AG08396 (cell line): ENCODE results near the gene TOGARAM2.

Source experiments
- DNase-seq: peaks from one replicate; pipeline ENCODE4 v3.0.0; 2012; ENCODE audit warnings: low spot score, mixed read lengths

The TOGARAM2 gene

GRCh38 chr2:29021886-29022285, 40.8 kb downstream of the TOGARAM2 start:
- no peak for DNase-seq

GRCh38 chr2:29022679-29023078, 41.6 kb downstream of the TOGARAM2 start:
- no peak for DNase-seq

- DNase-seq, result no peak
These were observed 42.1 kb downstream of the TOGARAM2 start for GRCh38 chr2:29023188-29023587.

DNA sequence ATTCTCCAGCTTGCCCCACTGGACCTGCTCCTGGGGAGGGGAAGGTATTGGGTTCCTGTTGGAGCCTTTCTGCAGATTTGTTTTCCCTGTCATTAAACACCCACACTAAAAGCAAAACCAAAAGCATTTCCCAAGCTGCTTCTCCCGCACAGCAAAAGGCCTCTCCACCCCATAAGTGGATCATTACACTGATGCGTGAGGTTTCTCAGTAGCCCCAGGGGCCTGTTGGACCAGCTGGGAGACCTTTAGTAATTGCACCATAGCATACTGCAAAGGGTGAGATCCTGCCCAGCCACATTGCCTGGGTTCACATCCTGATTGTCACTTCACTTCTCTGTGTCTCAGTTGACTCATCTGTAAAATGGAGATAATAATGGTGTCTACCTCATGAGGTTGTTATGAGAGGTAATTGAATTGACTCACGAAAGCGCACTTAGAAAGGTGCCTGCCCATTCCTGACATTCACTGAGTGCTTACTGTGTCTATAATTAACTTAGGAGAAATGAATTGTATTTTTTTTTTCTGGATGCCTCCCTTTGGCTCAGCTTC, 43.9 kb downstream of the TOGARAM2 start:
- no peak for DNase-seq

DNA sequence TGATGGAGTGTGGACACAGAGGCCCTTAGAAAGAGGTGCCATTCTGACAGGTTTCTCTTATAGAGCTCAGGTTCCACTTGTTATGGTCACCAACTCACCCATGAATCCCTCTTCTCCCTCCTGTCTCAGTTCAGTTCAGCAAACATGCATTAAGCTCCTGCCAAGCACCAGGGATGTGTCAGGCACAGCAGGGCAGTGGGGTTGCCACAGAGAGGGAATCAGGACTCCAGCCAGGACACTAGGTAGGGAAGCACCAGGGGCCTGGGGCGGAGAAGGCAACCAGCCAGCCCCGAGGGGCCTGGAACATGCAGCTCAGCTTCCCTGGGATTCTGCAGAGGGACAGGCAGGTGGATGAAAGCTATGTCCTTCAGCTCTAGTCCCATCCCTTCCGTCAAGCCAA, 44.6 kb downstream of the TOGARAM2 start:
- DNase-seq, result no peak

DNA sequence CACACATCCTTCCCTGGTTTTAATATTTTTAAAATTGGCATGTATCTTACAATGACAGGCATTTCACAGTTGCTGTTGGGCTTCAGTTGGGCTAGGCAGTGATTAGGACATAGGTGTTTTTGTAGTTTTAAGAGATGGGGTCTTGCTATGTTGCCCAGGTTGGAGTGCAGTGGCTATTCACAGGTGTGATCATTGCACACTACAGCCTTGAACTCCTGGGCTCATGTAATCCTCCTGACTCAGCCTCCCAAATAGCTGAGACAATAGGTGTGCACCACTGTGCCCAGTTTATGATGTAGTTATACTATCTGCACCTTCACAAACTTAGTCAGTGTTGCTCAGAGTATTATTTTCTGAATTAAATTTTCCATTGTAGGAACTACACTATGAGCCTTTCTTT, 49.9 kb downstream of the TOGARAM2 start:
- DNase-seq, result no peak

GRCh38 chr2:29032189-29032588, 51.1 kb downstream of the TOGARAM2 start:
- DNase-seq, result no peak

DNA sequence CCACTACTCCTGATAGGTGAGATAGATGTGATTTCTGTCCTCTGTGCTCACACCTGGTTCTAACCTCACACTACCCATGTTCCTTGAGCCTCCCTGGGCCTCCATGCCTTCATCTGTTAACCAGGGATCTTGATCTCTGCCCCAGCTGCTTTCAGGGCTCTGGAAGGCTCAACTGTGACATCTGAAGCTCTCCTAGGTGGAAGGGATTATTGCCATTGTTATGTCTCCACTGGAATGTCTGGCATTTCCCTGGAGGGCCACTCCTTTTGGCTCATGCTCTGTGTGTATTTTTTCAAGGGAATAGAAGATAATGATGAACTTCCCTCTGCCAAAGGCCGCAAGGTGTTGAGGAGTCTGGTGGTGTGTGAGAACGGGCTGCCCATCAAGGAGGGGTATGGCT, 52.1 kb downstream of the TOGARAM2 start:
- DNase-seq, result peak; percentile 60

DNA sequence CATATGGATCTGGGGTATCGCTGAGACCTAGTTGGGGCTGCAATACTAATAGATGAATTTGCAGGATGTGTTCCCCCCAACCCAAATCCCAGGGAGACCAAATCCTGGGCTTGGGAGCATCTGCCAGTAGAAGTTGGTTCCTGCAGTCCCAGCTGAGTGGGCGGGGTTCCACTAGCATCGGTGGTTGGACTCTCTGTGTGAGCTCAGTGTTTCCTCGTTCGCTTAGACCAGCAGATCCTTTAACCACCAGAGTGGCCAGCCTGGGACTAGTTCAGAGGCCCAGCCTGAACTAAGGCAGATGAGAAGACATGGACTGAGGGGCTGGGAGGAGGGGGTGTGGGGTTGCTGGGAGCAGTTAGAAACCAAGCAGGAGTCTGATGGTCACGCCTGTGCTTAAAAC, 52.6 kb downstream of the TOGARAM2 start:
- DNase-seq, result no peak

DNA sequence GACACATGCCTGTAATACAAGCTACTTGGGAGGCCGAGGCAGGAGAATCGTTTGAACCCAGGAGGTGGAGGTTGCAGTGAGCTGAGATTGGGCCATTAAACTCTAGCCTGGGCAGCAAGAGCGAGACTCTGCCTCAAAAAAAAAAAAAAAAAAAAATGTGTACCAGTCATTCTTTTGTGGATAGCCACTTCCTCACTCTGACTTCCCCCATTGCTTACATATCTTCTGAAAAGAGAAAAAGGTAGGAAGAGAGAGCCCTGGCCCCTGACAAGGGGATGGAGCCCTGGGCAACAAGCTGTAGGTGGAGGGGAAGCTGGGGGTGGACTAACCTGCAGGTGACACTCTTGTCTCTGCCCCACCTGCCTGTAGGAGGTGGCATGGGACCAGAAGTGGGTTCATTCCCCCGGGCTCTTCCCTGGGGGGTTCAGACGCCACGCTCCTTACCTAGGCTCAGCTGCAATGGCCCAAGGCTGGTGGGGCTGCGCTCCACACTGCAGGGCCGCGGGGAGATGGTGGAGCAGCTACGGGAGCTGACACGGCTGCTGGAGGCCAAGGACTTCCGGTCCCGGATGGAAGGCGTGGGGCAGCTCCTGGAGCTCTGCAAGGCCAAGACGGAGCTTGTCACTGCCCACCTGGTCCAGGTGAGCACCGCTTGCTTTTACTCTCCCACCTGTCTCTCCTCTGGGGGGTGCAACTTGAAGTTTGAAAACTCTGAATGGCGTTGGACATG, 54.1 kb downstream of the TOGARAM2 start:
- DNase-seq, result no peak

GRCh38 chr2:29039718-29040480, 58.8 kb downstream of the TOGARAM2 start:
- no peak for DNase-seq

GRCh38 chr2:29040552-29040951, 59.5 kb downstream of the TOGARAM2 start:
- no peak for DNase-seq

DNA sequence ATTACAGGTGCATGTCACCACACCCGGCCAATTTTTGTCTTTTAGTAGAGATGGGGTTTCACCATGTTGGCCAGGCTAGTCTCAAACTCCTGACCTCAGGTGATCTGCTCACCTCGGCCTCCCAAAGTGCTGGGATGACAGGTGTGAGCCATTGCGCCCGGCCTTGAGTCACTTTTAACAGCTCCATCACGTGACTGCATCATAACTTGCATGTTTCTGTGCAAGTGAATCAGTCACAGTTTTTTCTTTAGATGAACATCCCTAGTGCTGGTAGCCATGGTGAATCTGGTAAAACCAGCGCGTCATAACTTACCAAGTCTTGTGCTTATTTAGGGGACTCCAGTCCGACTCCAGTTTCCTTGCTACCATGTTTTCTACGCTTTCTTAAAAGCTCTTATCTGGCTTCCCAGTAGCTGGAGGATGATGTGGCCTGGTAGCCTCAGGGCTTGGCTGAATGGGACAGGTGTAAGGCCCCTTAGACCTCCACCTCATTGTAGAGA, 60.1 kb downstream of the TOGARAM2 start:
- DNase-seq, result no peak

- no peak for DNase-seq
These were observed 61.5 kb downstream of the TOGARAM2 start for GRCh38 chr2:29042561-29043075.

DNA sequence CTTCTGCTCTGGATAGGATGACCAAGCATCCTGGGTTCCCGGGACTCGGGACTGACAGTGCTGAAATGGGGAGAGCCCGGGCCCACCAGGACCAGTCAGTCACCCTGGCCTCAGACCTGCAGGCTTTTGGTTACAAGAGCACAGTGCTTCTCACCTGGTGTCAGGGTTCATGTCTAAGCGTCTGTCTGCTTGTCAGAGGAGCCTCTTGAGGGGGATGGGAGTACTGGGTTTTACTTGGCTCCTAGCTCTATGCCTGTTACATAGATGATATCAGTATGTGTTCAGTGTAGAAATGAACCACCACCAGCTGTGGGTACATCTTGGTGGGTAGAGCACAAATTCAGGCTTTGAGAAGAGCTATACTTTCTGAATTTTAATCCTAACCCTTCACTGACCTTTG, 63.4 kb downstream of the TOGARAM2 start:
- no peak for DNase-seq

DNA sequence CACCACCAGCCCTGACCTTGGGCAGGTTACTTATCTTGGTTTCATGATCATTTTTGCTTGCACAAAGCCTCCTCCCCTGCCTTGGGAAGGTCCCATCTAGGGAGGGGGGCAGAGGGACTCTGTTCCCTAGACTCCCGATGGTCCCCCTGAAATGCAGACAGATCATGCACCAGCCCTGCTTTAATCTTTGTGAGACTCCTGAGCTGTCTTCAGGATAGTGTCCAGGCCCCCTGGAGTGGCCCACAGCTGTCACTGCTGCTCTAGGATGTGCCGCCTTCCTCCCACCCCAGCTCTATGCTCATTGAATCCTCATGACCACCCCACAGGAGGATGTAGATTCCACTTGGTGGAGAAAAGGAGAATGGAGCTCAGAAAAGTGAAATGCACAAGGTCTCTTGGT, 65.2 kb downstream of the TOGARAM2 start:
- no peak for DNase-seq

GRCh38 chr2:29047083-29047845, 66.2 kb downstream of the TOGARAM2 start:
- DNase-seq, result no peak

DNA sequence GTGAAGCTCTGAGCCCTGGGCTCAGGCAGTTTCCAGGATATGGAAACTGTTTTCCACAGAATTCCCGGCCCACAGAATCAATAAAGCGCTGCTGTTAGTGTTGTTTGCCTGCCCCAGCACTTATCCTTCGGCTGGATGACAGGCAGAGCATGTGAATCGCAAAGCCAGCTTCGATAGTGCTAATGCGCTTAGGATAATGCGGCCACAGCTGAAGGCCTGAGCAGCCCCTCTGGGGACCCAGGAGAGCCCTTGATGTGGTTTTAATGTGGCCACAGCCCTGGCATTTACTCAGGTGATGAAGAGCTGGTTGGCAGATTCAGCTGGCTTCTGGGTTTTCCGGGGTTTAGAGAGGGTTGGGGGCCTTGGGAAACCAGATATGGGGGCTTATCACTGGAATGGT, 69.5 kb downstream of the TOGARAM2 start:
- no peak for DNase-seq

GRCh38 chr2:29051730-29052129, 70.6 kb downstream of the TOGARAM2 start:
- DNase-seq, result no peak

DNA sequence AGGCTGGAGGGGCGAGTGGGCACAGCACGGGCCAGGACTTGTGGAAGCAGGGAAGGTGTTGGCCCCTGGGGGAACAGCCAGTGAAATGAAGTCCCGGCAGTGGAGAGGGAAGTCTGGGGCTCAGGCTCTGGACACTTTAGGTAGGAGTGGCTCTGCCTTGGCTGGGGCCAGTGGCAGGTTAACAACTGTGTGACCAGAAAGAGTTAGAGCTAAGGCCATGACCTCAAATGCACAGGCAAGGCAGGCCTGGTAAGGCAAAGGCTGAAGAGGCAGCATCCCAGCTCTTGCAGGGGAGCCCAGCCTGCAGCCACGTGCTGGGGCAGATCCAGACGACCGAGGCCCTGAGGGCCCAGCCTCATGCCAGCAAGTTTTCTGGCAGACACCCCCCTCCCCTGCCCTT, 71.7 kb downstream of the TOGARAM2 start:
- DNase-seq, result no peak

- no peak for DNase-seq
These were observed 72.1 kb downstream of the TOGARAM2 start for GRCh38 chr2:29053223-29053622.
